ENCODE data around the gene CLPTM1. TPM values are rescaled to one million over a fixed set of nuclear protein-coding genes. Genes with fewer than 3 reads are reported as not detected.

CLPTM1 gene
- polyA plus RNA-seq, 1 donor from 2014 or later = 15.3 TPM

DNA sequence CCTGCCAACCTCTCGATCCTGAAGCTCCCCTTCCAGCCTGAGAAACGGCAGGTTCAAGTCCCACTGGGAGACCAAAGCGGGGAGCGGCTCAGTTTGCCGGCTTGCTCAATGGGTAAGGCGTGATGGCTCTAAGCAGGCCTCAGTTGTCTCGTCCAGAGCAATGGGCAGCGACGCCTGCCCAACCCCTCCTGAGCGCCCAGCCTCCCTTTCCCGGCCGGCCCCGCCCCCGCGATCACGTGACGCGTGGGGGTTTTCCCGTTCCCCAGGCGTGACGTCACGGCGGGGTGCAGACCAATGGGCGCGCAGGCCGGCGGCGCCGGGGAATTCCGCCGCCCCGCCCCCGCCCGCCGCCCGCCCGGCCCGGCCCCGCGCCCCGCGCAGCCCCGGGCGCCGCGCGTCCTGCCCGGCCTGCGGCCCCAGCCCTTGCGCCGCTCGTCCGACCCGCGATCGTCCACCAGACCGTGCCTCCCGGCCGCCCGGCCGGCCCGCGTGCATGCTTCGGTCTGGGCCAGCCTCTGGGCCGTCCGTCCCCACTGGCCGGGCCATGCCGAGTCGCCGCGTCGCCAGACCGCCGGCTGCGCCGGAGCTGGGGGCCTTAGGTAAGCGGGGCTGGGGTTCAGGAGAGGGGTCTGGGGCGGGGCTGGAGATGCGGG lies 46.0 kb downstream of the CLPTM1 start, which contains the start of gene RELB:
TSS of gene RELB (plus strand) at position 378 of the 653 bp plus-strand sequence. CDS start at position 494, 116 bp downstream.
- no peaks in the 10 kb centered on the region for H3F3A ChIP-seq (ENCODE audit: insufficient read depth, low read length, poor library complexity, severe bottlenecking)
- H3K9me3 ChIP-seq (ENCODE audit: low read length) = no peaks in the 10 kb centered on the region
- H3K79me2 ChIP-seq (replicated peaks; ENCODE audit: insufficient read depth, low read length) = no peaks in the 10 kb centered on the region
- peak; percentile 45 for TF ChIP-seq MXI1 (conservative IDR thresholded peaks at IDR 0.05; ENCODE audit: poor library complexity, severe bottlenecking)
- peak; percentile 24 for TF ChIP-seq POLR2AphosphoS5 (IDR thresholded peaks at IDR 0.05)
- TF ChIP-seq EZH2 (IDR thresholded peaks at IDR 0.05; ENCODE audit: borderline replicate concordance, insufficient read depth, low read length, poor library complexity, severe bottlenecking) = no peak
- TF ChIP-seq EP300 (conservative IDR thresholded peaks at IDR 0.05; ENCODE audit: poor library complexity, severe bottlenecking) = no peak
- TF ChIP-seq RAD21 (conservative IDR thresholded peaks at IDR 0.05) = no peak
- no peaks in the 10 kb centered on the region for H3K9me2 ChIP-seq (ENCODE audit: insufficient read depth, low read length)
- H3K4me2 ChIP-seq (ENCODE audit: low read length) = peak within 1 kb of the TSS; percentile 14
- H4K20me1 ChIP-seq (ENCODE audit: insufficient read depth) = no peaks in the 10 kb centered on the region
- H3K27me3 ChIP-seq (ENCODE audit: insufficient read depth, low read depth, low read length) = no peaks in the 10 kb centered on the region
- H3K27ac ChIP-seq (ENCODE audit: low read length) = peak within 1 kb of the TSS; percentile 58
- no peaks in the 10 kb centered on the region for H3K36me3 ChIP-seq (ENCODE audit: insufficient read depth, low read length)
- H3K9ac ChIP-seq (ENCODE audit: low read length) = peak within 1 kb of the TSS; percentile 71
- H2AFZ ChIP-seq (ENCODE audit: low read depth, low read length) = peak within 1 kb of the TSS; percentile 51
- peak within 1 kb of the TSS; percentile 76 for H3K4me3 ChIP-seq (ENCODE audit: low read length)

DNA sequence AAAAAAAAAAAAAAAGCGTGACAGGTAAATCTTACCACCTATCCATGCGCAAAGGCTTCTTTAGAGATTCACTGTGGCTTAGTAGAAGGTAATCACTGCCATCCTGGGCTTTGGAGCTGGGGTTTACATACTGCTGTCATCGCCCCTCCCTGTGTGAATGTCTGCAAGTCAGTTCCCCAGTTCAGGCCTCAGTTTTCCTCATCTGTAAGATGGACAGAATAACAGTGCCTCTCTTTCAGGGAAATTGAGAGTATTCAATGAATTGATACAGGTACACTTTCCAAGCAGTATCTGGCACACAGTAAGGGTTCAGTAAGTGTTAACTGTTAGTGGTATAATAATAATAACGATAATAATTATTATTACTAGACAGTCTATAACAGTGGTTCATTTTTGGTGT lies 48.3 kb downstream of the CLPTM1 start:
- H3K9ac ChIP-seq (ENCODE audit: low read length) = no peak overlapping the region
- no peaks in the 10 kb centered on the region for H3K36me3 ChIP-seq (ENCODE audit: insufficient read depth, low read length)
- H2AFZ ChIP-seq (ENCODE audit: low read depth, low read length) = no peak overlapping the region
- no peak overlapping the region for H3K27ac ChIP-seq (ENCODE audit: low read length)
- H3K4me3 ChIP-seq (ENCODE audit: low read length) = no peak overlapping the region
- no peak for TF ChIP-seq SMC3 (conservative IDR thresholded peaks at IDR 0.05; ENCODE audit: poor library complexity)
- TF ChIP-seq EP300 (conservative IDR thresholded peaks at IDR 0.05; ENCODE audit: poor library complexity, severe bottlenecking) = no peak
- H3K4me2 ChIP-seq (ENCODE audit: low read length) = no peak overlapping the region
- no peaks in the 10 kb centered on the region for H4K20me1 ChIP-seq (ENCODE audit: insufficient read depth)
- H3F3A ChIP-seq (ENCODE audit: insufficient read depth, low read length, poor library complexity, severe bottlenecking) = no peaks in the 10 kb centered on the region
- no peaks in the 10 kb centered on the region for H3K9me2 ChIP-seq (ENCODE audit: insufficient read depth, low read length)
- H3K79me2 ChIP-seq (replicated peaks; ENCODE audit: insufficient read depth, low read length) = no peaks in the 10 kb centered on the region
- no peaks in the 10 kb centered on the region for H3K9me3 ChIP-seq (ENCODE audit: low read length)
- no peaks in the 10 kb centered on the region for H3K27me3 ChIP-seq (ENCODE audit: insufficient read depth, low read depth, low read length)

DNA sequence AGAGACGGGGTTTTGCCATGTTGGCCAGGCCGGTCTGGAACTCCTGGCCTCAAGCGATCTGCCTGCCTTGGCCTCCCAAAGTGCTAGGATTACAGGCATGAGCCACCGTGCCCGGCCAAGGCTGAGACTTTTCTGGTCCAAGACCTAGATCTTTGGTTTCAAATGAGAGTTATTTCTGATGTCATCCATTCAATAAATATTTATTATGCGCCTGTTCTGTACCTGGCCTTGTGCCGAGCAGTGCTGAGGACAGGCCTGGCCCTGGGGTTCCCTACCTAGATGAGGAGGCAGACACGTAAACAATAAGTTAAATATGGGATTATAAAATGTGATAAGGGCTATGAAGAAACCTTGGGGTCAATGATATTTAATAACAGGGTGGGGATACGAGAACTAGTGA lies 50.6 kb downstream of the CLPTM1 start:
- H3K4me2 ChIP-seq (ENCODE audit: low read length) = no peak overlapping the region
- H3K9me2 ChIP-seq (ENCODE audit: insufficient read depth, low read length) = no peaks in the 10 kb centered on the region
- no peaks in the 10 kb centered on the region for H3F3A ChIP-seq (ENCODE audit: insufficient read depth, low read length, poor library complexity, severe bottlenecking)
- H3K36me3 ChIP-seq (ENCODE audit: insufficient read depth, low read length) = no peaks in the 10 kb centered on the region
- H3K9me3 ChIP-seq (ENCODE audit: low read length) = no peaks in the 10 kb centered on the region
- no peaks in the 10 kb centered on the region for H3K79me2 ChIP-seq (replicated peaks; ENCODE audit: insufficient read depth, low read length)
- no peak overlapping the region for H3K9ac ChIP-seq (ENCODE audit: low read length)
- no peaks in the 10 kb centered on the region for H4K20me1 ChIP-seq (ENCODE audit: insufficient read depth)
- H3K27ac ChIP-seq (ENCODE audit: low read length) = no peak overlapping the region
- no peaks in the 10 kb centered on the region for H3K27me3 ChIP-seq (ENCODE audit: insufficient read depth, low read depth, low read length)
- TF ChIP-seq, protein P1, sequence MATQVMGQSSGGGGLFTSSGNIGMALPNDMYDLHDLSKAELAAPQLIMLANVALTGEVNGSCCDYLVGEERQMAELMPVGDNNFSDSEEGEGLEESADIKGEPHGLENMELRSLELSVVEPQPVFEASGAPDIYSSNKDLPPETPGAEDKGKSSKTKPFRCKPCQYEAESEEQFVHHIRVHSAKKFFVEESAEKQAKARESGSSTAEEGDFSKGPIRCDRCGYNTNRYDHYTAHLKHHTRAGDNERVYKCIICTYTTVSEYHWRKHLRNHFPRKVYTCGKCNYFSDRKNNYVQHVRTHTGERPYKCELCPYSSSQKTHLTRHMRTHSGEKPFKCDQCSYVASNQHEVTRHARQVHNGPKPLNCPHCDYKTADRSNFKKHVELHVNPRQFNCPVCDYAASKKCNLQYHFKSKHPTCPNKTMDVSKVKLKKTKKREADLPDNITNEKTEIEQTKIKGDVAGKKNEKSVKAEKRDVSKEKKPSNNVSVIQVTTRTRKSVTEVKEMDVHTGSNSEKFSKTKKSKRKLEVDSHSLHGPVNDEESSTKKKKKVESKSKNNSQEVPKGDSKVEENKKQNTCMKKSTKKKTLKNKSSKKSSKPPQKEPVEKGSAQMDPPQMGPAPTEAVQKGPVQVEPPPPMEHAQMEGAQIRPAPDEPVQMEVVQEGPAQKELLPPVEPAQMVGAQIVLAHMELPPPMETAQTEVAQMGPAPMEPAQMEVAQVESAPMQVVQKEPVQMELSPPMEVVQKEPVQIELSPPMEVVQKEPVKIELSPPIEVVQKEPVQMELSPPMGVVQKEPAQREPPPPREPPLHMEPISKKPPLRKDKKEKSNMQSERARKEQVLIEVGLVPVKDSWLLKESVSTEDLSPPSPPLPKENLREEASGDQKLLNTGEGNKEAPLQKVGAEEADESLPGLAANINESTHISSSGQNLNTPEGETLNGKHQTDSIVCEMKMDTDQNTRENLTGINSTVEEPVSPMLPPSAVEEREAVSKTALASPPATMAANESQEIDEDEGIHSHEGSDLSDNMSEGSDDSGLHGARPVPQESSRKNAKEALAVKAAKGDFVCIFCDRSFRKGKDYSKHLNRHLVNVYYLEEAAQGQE (IDR thresholded peaks at IDR 0.05; ENCODE audit: borderline replicate concordance) = no peak
- TF ChIP-seq, protein P2, sequence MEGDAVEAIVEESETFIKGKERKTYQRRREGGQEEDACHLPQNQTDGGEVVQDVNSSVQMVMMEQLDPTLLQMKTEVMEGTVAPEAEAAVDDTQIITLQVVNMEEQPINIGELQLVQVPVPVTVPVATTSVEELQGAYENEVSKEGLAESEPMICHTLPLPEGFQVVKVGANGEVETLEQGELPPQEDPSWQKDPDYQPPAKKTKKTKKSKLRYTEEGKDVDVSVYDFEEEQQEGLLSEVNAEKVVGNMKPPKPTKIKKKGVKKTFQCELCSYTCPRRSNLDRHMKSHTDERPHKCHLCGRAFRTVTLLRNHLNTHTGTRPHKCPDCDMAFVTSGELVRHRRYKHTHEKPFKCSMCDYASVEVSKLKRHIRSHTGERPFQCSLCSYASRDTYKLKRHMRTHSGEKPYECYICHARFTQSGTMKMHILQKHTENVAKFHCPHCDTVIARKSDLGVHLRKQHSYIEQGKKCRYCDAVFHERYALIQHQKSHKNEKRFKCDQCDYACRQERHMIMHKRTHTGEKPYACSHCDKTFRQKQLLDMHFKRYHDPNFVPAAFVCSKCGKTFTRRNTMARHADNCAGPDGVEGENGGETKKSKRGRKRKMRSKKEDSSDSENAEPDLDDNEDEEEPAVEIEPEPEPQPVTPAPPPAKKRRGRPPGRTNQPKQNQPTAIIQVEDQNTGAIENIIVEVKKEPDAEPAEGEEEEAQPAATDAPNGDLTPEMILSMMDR (IDR thresholded peaks at IDR 0.05; ENCODE audit: poor library complexity, severe bottlenecking) = no peak
- no peak for TF ChIP-seq SMC3 (conservative IDR thresholded peaks at IDR 0.05; ENCODE audit: poor library complexity)
- TF ChIP-seq RAD21 (conservative IDR thresholded peaks at IDR 0.05) = no peak
- TF ChIP-seq EP300 (conservative IDR thresholded peaks at IDR 0.05; ENCODE audit: poor library complexity, severe bottlenecking) = no peak
- no peak for TF ChIP-seq MXI1 (conservative IDR thresholded peaks at IDR 0.05; ENCODE audit: poor library complexity, severe bottlenecking)
- no peak for TF ChIP-seq EZH2 (IDR thresholded peaks at IDR 0.05; ENCODE audit: borderline replicate concordance, insufficient read depth, low read length, poor library complexity, severe bottlenecking)
- H3K4me3 ChIP-seq (ENCODE audit: low read length) = no peak overlapping the region
- H2AFZ ChIP-seq (ENCODE audit: low read depth, low read length) = no peak overlapping the region
